Measurements from ENCODE around the gene GPC1.

GPC1 gene

DNA sequence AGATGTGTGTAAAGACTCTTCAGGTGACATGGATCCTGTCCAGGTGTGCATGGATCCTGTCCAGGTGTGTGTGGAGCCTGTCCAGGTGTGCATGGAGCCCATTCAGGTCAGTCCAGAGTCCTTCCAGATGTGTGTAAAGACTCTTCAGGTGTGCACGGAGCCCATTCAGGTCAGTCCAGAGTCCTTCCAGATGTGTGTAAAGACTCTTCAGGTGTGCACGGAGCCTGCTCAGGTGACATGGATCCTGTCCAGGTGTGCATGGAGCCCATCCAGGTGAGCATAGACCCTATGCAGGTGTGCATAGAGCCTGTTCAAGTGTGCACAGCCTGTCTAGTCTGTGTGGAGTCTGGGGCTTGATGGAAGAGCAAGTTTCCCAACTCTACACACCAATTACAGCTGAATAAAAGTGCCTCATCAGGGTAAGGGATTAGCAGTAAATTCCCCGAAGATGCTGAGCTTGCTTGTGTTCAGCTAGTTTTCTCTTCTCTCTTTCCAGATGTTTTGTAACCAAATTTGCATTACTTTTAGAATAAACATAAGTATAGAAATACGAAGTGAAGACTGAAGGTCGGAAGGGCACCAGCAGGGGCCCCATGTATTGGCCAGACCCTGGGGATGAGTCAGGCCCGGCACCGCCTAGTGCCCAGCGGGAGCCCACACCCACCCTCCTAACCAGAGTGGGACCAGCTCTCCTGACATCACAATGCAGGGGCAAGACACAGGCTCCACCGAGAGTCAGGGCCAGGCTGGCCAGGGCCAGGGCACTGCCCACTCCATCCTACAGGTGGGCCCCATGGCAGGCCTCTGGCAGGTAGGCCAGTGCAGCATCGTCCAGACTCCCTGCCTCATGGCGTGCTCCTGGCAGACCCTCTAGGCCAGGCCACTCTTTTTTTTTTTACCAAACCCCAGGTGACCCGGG is 38.6 kb upstream of the GPC1 start:
- DNase-seq (ENCODE audit: low read depth in 3 of 3) = no peak

DNA sequence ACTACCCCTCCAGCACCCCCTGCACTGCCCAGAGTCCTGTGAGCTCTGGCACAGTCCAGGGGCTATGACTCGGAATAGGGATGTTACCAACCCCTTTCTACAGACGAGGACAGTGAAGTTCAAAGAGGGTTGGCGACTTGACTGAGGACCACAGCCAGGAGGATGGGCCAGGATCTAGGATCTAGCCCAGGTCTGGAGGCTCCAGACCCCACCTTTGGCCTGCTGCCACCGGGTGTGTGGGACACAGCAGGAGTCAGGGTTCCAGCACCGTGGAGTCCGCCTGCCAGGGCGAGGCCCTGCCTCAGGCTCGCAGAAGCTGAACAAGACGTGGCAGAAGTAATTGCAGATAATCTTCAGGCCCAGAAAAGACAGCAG is 37.9 kb upstream of the GPC1 start:
- DNase-seq (ENCODE audit: low read depth in 3 of 3) = no peak

GRCh38 chr2:240397924-240398645 is 37.4 kb upstream of the GPC1 start:
- no peak for DNase-seq (ENCODE audit: low read depth in 3 of 3)

GRCh38 chr2:240398661-240399267 is 36.7 kb upstream of the GPC1 start:
- DNase-seq (ENCODE audit: low read depth in 3 of 3) = no peak

DNA sequence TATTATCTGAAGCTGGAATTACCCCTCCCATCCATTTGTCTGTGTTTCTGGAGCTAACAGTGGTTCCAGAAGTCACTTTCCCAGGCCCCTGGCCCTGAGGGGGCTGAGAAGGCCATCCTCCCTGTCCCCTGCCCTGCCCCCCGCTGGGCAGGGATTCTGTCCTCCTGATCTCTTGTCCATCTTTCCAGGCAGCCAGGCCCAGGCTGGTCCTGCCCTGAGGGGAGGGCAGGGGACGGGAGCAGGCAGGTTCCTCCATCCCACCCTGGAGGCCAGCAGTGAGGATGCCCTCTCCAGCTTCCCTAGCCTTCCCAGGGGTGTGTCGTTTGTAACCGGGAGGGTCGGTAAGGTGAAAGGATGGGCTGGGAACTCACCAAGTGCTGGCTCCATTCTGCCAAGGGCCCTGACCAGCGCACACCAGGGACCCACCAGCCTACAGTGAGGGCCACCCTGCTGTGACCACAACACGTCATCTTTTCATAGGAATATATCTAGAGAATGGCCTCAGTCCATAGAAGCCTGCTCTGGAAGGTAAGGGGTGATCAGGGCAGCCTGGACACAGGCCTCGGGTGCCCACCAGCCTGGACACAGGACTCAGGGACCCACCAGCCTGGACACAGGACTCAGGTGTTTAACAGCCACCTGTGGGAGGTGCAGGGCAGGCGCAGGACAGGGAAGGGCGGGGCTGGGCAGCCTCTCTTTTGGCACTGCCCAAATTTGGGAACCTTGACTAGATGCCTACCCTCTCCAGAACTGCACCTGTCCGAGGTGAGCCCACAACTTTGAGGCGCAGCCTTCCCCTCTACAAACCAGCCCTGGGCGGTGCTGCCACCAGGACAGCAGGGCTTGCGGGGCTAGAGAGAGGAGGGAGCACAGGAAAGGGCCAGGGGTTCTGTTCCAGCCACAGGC is 35.8 kb upstream of the GPC1 start:
- no peak for DNase-seq (ENCODE audit: low read depth in 3 of 3)

- no peak for DNase-seq (ENCODE audit: low read depth in 3 of 3)
These were observed 34.9 kb upstream of the GPC1 start for GRCh38 chr2:240400371-240401161.

- no peak for DNase-seq (ENCODE audit: low read depth in 3 of 3)
These were observed 34.2 kb upstream of the GPC1 start for GRCh38 chr2:240401308-240401707.

DNA sequence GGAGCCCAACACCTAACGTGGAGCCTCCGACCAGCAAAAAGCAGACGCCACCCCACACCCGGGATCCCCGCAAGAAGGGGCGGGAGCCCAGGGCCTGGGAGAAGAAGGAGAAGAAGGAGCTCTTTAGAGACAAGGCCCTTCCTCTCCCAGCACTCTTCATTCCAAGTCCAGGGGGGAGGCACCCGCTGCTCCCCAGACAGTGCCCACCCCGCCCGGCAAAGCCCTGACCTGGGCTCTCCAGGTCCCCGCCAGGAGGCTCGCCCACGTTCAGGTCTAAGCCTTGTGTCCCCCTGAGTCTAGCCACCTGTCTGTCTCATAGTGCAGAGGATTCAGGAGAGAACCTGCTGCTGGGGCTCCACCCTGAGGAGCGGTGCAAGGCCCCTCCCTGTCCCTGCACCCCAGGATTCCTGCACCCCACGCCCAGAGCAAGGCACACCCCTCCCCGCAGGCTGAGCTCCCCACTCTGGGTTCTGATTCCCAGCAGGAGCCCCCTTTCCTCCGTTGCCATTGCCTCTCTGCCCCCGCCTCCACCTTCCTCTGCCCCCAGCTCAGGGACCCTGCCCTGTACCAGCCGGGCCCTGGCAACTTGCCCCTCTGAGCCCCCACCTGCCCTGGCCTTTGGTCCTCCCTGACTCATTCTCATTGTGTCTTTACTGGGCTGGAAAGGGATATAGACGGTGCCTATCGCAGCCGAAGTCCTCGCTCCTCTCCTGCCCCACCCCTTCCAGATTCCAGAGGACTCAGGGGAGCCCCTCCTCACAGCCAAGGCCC is 33.5 kb upstream of the GPC1 start:
- DNase-seq (ENCODE audit: low read depth in 3 of 3) = no peak

DNA sequence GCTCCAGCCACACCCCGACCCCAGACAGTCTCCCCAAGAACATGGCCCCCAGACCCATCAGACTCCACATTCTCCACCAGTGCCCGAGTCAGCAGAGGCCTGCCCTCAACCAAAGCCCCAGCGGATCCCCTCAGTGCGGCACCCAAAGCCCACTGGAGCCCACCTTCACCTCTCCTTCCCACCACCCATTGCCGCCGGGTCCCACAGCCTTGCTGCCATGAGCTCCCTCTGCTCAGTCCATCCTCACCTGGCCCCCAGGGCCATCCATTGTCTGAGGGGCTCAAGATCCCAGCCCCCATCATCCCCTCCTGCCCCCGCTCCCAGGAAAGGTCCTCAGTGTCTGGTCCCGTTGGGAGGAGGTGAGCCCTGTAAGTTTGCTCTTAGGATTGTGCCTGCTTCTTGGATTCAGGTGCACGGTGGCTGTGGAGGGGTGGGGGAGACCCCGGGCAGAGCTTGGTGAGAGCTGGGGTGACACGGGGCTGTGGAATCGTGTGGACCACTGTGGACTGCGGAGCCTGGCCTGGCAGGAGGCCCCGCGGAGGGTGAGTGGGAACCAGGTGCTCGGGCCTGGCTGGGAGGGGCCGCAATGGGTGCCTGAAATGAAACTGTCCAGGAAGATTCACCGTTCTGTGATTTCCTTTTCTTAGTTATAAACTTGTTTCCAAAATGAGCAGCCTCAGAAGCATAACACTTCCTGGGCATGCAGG is 32.7 kb upstream of the GPC1 start:
- peak in 1 of 3 experiments; percentile 30 for DNase-seq (ENCODE audit: low read depth in 3 of 3)

GRCh38 chr2:240403396-240404104 is 31.9 kb upstream of the GPC1 start:
- no peak for DNase-seq (ENCODE audit: low read depth in 3 of 3)

- DNase-seq (ENCODE audit: low read depth in 3 of 3) = no peak
These were observed 31.1 kb upstream of the GPC1 start for GRCh38 chr2:240404174-240404852.

DNA sequence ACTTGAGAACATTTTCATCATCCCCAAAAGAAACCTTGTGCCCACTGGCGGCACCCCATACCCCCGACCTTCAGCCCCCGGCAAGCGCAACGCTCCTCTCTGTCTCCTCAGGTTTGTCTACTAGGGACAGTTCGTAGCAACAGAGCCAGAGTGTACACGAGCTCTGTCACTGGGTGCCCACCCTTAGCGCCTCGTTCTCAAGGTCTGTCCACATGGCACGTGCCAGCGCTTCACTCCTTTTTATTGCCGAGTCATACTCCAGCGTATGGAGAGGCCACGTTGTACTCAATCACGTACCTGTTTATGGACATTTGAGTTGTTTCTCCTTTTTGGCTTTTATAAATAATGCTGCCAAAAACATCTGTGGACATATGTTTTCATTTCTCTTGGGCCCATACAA is 30.3 kb upstream of the GPC1 start:
- DNase-seq (ENCODE audit: low read depth in 3 of 3) = no peak

DNA sequence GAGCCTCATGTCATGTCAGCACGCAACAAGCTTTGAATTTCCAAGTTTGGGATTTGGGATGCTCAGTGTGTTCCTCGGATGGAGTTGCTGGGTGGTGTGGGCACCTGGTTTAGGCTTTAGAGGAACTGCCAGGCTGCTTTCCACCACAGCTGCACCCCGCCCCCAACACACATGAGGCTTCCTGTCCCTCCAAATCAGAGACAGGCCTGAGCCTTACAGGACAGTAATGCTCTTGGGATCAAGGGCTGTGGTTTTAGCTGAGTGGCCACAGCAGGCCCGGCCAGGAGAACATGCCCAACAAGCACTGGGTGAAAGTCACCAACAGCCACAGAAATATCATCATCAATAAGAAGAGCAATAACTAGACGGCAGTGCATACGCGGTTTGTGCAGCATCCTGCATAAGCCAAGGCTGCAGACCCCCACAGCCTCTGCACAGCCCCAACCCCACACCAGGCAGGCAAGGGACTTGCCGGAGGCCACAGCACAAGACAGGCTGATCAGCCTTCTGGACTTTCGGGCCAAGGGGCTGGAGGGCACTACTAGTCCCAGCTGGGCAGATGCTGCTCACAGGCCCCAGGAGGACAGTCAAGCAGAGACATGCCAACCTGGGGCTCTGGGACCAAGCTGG is 29.7 kb upstream of the GPC1 start:
- no peak for DNase-seq (ENCODE audit: low read depth in 3 of 3)

DNA sequence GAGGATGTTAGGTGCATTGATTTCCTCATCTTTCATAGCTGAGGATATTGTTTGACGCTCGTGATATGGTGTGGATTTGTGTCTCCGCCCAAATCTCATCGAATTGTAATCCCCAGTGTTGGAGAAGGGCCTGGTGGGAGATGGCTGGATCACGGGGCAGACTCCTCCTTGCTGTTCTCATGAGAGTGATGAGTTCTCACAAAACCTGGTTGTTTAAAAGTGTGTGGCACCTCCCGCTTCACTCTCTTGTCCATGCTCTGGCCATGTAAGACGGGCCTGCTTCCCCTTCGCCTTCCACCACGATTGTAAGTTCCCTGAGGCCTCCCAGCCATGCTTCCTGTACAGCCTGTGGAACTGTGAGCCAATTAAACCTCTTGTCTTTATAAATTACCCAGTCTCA is 28.4 kb upstream of the GPC1 start:
- DNase-seq (ENCODE audit: low read depth in 3 of 3) = no peak

GRCh38 chr2:240410004-240410403 is 25.5 kb upstream of the GPC1 start:
- DNase-seq (ENCODE audit: low read depth in 3 of 3) = no peak

- no peak for DNase-seq (ENCODE audit: low read depth in 3 of 3)
These were observed 24.7 kb upstream of the GPC1 start for GRCh38 chr2:240410808-240411207.

DNA sequence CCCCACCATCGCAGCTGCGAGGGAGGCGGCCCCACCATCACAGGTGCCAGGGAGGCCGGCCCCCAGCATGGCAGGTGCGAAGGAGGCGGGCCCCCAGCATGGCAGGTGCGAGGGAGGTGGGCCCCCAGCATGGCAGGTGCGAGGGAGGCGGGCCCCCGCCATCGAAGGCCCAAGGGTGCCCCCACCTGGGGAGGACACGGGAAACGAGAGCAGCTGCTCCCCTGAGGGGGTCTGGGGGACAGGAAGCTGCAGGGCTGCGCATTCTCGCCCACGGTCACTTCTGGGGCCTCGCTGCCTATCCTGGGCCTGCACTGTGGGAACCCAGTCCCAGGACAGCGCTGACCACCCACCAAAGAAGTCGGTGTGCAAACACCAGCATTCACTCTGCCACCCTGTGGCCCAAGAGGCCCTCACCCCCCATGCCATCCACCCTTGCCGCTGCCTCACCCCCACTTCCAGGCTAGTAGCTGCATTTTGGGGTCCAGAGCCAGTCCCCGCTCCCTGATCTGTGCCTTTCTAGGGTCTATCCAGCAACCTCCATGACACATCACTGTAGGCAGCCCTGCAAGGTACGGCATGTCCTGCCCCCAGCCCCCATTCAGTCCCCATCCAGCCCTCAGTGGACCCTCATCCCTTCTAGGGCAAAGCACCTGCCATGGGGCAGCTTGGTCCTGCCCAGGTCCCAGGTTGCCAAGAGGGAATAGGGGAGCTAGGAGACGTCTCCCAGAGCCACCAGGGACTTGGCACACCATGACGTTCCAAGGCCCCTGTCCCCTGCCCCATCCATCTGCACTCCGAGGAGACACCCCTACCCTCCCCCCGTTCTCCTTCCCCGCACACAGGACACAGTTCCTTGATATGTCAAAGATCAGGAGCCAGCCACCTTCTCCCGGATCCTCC is 24.0 kb upstream of the GPC1 start:
- no peak for DNase-seq (ENCODE audit: low read depth in 3 of 3)
